ENCODE measurements around the gene NCK1. TPM values are rescaled to one million over a fixed set of nuclear protein-coding genes. Genes with fewer than 3 reads are reported as not detected.

Gene NCK1
- polyA plus RNA-seq, 2 of the 4 experiments (the other 2 are of a cell fraction) = 30.2 to 60.8 TPM

- 74% methylated on average over 3 of the region's 3 CpGs for WGBS (ENCODE audit: missing lambda C conversion rate)
- ChIA-PET POLR2A (no interaction called here), CTCF (no interaction called here)
- ATAC-seq (no peak), FAIRE-seq (no peak), DNase-seq (ENCODE audit: low read depth in 1 of 2, low spot score in 1 of 2) (no peak)
- no peaks in the 10 kb centered on the region for H3K9me3 ChIP-seq
- H3K4me1 ChIP-seq = peaks cover 42% of the 10 kb centered on the region
- H3K27ac ChIP-seq = no peak overlapping the region
- TF ChIP-seq FOSL2 (IDR thresholded peaks at IDR 0.05) = no peak
- TF ChIP-seq FOSL2 (CRISPR knock-in tag; IDR thresholded peaks at IDR 0.05) = no peak
- TF ChIP-seq SREBF2 (IDR thresholded peaks at IDR 0.05) = no peak
- TF ChIP-seq FOSB (CRISPR knock-in tag; IDR thresholded peaks at IDR 0.05) = no peak
- TF ChIP-seq CTCF (IDR thresholded peaks at IDR 0.05) = no peak
- TF ChIP-seq E2F6 (IDR thresholded peaks at IDR 0.05; ENCODE audit: borderline replicate concordance, low read depth) = no peak
- no peak for TF ChIP-seq EP300 (IDR thresholded peaks at IDR 0.05)
- TF ChIP-seq PBX3 (IDR thresholded peaks at IDR 0.05) = no peak
- TF ChIP-seq ESRRA (IDR thresholded peaks at IDR 0.05; ENCODE audit: borderline replicate concordance, low read length) = no peak
- TF ChIP-seq TFCP2L1 (CRISPR knock-in tag; IDR thresholded peaks at IDR 0.05) = no peak
- TF ChIP-seq SMC3 (IDR thresholded peaks at IDR 0.05) = no peak
- no peak for TF ChIP-seq CHD4 (IDR thresholded peaks at IDR 0.05; ENCODE audit: borderline replicate concordance)
- no peak for TF ChIP-seq POLR2A (IDR thresholded peaks at IDR 0.05; ENCODE audit: low read length)
- TF ChIP-seq GATA3 (IDR thresholded peaks at IDR 0.05; ENCODE audit: borderline replicate concordance) = no peak
- TF ChIP-seq MAFK (IDR thresholded peaks at IDR 0.05; ENCODE audit: partially characterized antibody) = no peak
- TF ChIP-seq CEBPB (IDR thresholded peaks at IDR 0.05) = no peak
- H3K4me3 ChIP-seq = no peak overlapping the region
- no peak overlapping the region for H3K4me2 ChIP-seq
These were observed 81.4 kb downstream of the NCK1 start for GRCh38 chr3:136943436-136943835.

GRCh38 chr3:136946978-136947377 is 85.0 kb downstream of the NCK1 start:
- DNase-seq (ENCODE audit: low read depth in 1 of 2, low spot score in 1 of 2) (no peak), ATAC-seq (no peak), FAIRE-seq (no peak)
- H3K4me1 ChIP-seq = peaks cover 27% of the 10 kb centered on the region
- ChIA-PET CTCF (interaction anchor here (1.3 to 4.1 kb wide), 2 partner anchors 14 to 67 kb away, joined by 4 to 19 read pairs; no protein-coding TSS in a partner anchor), POLR2A (no interaction called here)
- 97% methylated on average over 1 of the region's 1 CpG for WGBS (ENCODE audit: missing lambda C conversion rate)
- no peak overlapping the region for H3K4me3 ChIP-seq
- no peak for TF ChIP-seq TFCP2L1 (CRISPR knock-in tag; IDR thresholded peaks at IDR 0.05)
- no peak for TF ChIP-seq NFE2L2 (conservative IDR thresholded peaks at IDR 0.05; ENCODE audit: low read length)
- TF ChIP-seq POLR2AphosphoS2 (conservative IDR thresholded peaks at IDR 0.05; ENCODE audit: low read length) = no peak
- TF ChIP-seq CBX2 (IDR thresholded peaks at IDR 0.05; ENCODE audit: borderline replicate concordance, low read depth) = no peak
- no peak overlapping the region for H3K4me2 ChIP-seq
- no peaks in the 10 kb centered on the region for H3K9me3 ChIP-seq
- no peak overlapping the region for H3K27ac ChIP-seq

- FAIRE-seq = no peak
- 47% methylated on average over 2 of the region's 2 CpGs for WGBS (ENCODE audit: missing lambda C conversion rate)
- CTCF ChIA-PET = interaction anchor here (1.3 to 4.1 kb wide), 2 partner anchors 13 to 66 kb away, joined by 4 to 19 read pairs; no protein-coding TSS in a partner anchor
These were observed 85.5 kb downstream of the NCK1 start for GRCh38 chr3:136947477-136947876.

More at GRCh38 chr3:136947477-136947876, 85.5 kb downstream of the NCK1 start:
- no peaks in the 10 kb centered on the region for H3K9me3 ChIP-seq
- no peak for ATAC-seq
- H3K4me3 ChIP-seq = no peak overlapping the region
- H3K4me1 ChIP-seq = peaks cover 29% of the 10 kb centered on the region
- H3K27ac ChIP-seq = no peak overlapping the region
- H3K4me2 ChIP-seq = peak overlapping the region; percentile 23; the same call in 1 of the 3 replicates
- POLR2A ChIA-PET = no interaction called here
- no peak for TF ChIP-seq RNF2 (IDR thresholded peaks at IDR 0.05; ENCODE audit: borderline replicate concordance, low read depth)
- no peak for TF ChIP-seq ATOH8 (CRISPR knock-in tag; IDR thresholded peaks at IDR 0.05; ENCODE audit: low read depth)
- DNase-seq (ENCODE audit: low read depth in 1 of 2, low spot score in 1 of 2) = no peak

All from A549 (cell line).